Left lung (tissue), 10 donors: ENCODE data around the gene LYPD3. TPM values are rescaled to one million over a fixed set of nuclear protein-coding genes. Genes with fewer than 3 reads are reported as not detected.

Source experiments
- ATAC-seq: fragments of 200-7000 bp; cut with Tn5 transposase; one replicate; pipeline ENCODE4 v1.9.1; 2020; ENCODE audit warnings: moderate library complexity
- DNase-seq, 4 donors: peaks; one replicate each; pipeline ENCODE4 v3.0.0-alpha.2; 2013 to 2020
- H3K27ac ChIP-seq, 2 donors: fragments of 200-600 bp; sonication (generic) in 1 of 2; one replicate each; pipeline versions ENCODE4 v1.5.0 to v1.8.0; 2020 to 2021
- H3K27me3 ChIP-seq, 2 donors: fragments of 200-600 bp; sonication (generic) in 1 of 2; one replicate each; pipeline versions ENCODE4 v1.5.0 to v1.8.0; 2020 to 2021
- H3K36me3 ChIP-seq, 2 donors: fragments of 200-600 bp; sonication (generic) in 1 of 2; one replicate each; pipeline versions ENCODE4 v1.5.0 to v1.8.0; 2020 to 2021
- H3K4me1 ChIP-seq, 2 donors: fragments of 200-600 bp; one replicate each; pipeline ENCODE4 v1.8.0; 2021
- H3K4me3 ChIP-seq, 2 donors: fragments of 200-600 bp; sonication (generic) in 1 of 2; one replicate each; pipeline versions ENCODE4 v1.5.0 to v1.8.0; 2020 to 2021; ENCODE audit warnings: mild to moderate bottlenecking in 1 of 2
- H3K9me3 ChIP-seq, 2 donors: fragments of 200-600 bp; sonication (generic) in 1 of 2; one replicate each; pipeline versions ENCODE4 v1.5.0 to v1.8.0; 2020 to 2021
- CTCF ChIP-seq, 2 donors: fragments of 200-600 bp; sonication (generic) in 1 of 2; IDR thresholded peaks; one replicate each; pipeline versions ENCODE4 v1.5.0 to v1.8.0; 2021; ENCODE audit warnings: antibody characterized with exemption in 2 of 2
- intact Hi-C, 2 donors: fragments of 100-400 bp; cut with DNase I; formaldehyde crosslinking; loops; one replicate each; pipeline versions ENCODE4 v1.11.2 to v1.14.2; 2022
- polyA plus RNA-seq, 6 donors: library from polyadenylated mRNA; unstranded; fragments of 120-200 nt; gene quantifications; one replicate each; pipeline ENCODE4 v1.2.1, GENCODE V29; 2013; ENCODE audit not compliant: insufficient read length in 6 of 6
- total RNA-seq, 2 donors: library from RNA; stranded (reverse); fragmentation: NEBNext Ultra II Directional; extraction: Animal tissue kit (Norgen Biotek cat#: 25700); gene quantifications; one replicate each; pipeline ENCODE4 v1.2.1, GENCODE V29; 2021
- donor health status: DM: no; HTN: yes; CAD: no.
- donor health status: DM: no; HTN: no; CAD: no.

LYPD3 gene
- total and polyA plus RNA-seq, 8 donors: 0.73 to 2.1 (median 1.2) TPM

- Histone ChIP-seq H3K36me3 (no peaks in the 10 kb centered on the region), H3K4me3 (no peak overlapping the region), H3K27me3 (no peaks in the 10 kb centered on the region), H3K9me3 (no peaks in the 10 kb centered on the region), H3K4me1 (peaks cover 0 to 3% of the 10 kb centered on the region in 2 donors), H3K27ac (no peak overlapping the region)
- intact Hi-C loops: no loop called here
- DNase-seq: no peak
- no peak for ATAC-seq
- no peak for TF ChIP-seq CTCF (IDR thresholded peaks at IDR 0.05)
Observed at GRCh38 chr19:43486412-43486811, 21.0 kb upstream of the LYPD3 start.

GRCh38 chr19:43485951-43486350 is 20.5 kb upstream of the LYPD3 start:
- TF ChIP-seq CTCF (IDR thresholded peaks at IDR 0.05): no peak
- Histone ChIP-seq H3K27me3 (no peaks in the 10 kb centered on the region), H3K9me3 (no peaks in the 10 kb centered on the region), H3K36me3 (no peaks in the 10 kb centered on the region), H3K27ac (no peak overlapping the region), H3K4me3 (no peak overlapping the region), H3K4me1 (peaks cover 0 to 3% of the 10 kb centered on the region in 2 donors)
- no peak for DNase-seq
- intact Hi-C loops: no loop called here
- ATAC-seq: no peak

GRCh38 chr19:43483281-43483680 is 17.9 kb upstream of the LYPD3 start:
- no peak overlapping the region for H3K27ac ChIP-seq
- no peak for TF ChIP-seq CTCF (IDR thresholded peaks at IDR 0.05)
- H3K27me3 ChIP-seq: no peaks in the 10 kb centered on the region
- no peaks in the 10 kb centered on the region for H3K9me3 ChIP-seq
- intact Hi-C loops: no loop called here
- DNase-seq (no peak), ATAC-seq (no peak)
- H3K4me3 ChIP-seq: no peak overlapping the region
- H3K36me3 ChIP-seq: no peaks in the 10 kb centered on the region
- peaks cover 0 to 3% of the 10 kb centered on the region in 2 donors for H3K4me1 ChIP-seq

GRCh38 chr19:43482193-43482592 is 16.8 kb upstream of the LYPD3 start:
- ATAC-seq: no peak
- Histone ChIP-seq H3K4me3 (no peak overlapping the region), H3K27ac (no peak overlapping the region), H3K9me3 (no peaks in the 10 kb centered on the region), H3K4me1 (no peaks in the 10 kb centered on the region), H3K36me3 (no peaks in the 10 kb centered on the region), H3K27me3 (no peaks in the 10 kb centered on the region)
- no peak for TF ChIP-seq CTCF (IDR thresholded peaks at IDR 0.05)
- intact Hi-C loops: no loop called here
- DNase-seq: peak in 1 of 4 donors; percentile 10

GRCh38 chr19:43481701-43482100 is 16.3 kb upstream of the LYPD3 start:
- intact Hi-C loops: no loop called here
- no peak overlapping the region for H3K27ac ChIP-seq
- no peaks in the 10 kb centered on the region for H3K4me1 ChIP-seq
- DNase-seq (no peak), ATAC-seq (no peak)
- no peak for TF ChIP-seq CTCF (IDR thresholded peaks at IDR 0.05)
- H3K27me3 ChIP-seq: no peaks in the 10 kb centered on the region
- H3K9me3 ChIP-seq: no peaks in the 10 kb centered on the region
- H3K4me3 ChIP-seq: no peak overlapping the region
- H3K36me3 ChIP-seq: no peaks in the 10 kb centered on the region
